NCI-H1694 (cell line): ENCODE results near the gene KRTAP5-4.
"Not testable (repeated sequence)": the region's sequence is repeated elsewhere in the genome, so short reads cannot be mapped to it uniquely, and the experiment has no call there.

Experiments used
- DNase-seq: peaks from one replicate; lab custom pipeline; 2025; lab: John Stamatoyannopoulos, UW

Gene KRTAP5-4

DNA sequence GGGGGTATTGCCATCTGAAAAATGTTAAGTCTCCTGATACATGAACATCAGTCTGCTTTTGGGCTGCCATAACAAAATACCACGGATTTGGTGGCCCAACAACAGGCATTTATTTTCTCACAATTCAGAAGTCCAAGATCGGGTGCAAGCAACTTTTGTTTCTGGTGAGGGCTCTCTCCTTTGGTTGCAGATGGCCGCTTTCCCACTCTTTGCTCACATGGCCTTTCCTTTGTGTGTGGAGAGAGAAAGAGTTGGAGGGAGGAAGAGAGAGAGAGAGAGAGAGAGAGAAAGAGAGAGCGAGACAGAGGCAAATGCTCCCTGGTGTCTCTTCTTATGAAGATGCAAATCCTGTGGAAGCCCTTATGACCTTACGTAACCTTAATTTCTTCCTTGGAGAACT, 21.3 kb downstream of the KRTAP5-4 start:
- DNase-seq: no peak

DNA sequence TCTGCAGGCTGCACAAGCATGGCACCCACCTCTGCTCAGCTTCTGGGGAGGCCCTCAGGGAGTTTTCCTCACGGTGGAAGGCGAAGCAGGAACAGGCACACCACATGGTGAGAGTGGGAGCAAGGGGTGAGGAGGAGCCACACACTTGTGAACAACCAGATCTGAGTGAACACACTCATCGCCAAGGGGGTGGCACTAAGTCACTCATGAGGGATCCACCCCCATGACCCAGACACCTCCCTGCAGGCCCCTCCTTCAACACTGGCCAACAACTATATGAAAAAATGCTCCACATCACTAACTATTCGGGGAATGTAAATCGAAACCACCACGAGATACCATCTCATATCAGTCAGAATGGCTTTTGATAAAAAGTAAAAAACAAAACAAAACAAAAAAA, 23.1 kb downstream of the KRTAP5-4 start:
- DNase-seq: no peak

DNA sequence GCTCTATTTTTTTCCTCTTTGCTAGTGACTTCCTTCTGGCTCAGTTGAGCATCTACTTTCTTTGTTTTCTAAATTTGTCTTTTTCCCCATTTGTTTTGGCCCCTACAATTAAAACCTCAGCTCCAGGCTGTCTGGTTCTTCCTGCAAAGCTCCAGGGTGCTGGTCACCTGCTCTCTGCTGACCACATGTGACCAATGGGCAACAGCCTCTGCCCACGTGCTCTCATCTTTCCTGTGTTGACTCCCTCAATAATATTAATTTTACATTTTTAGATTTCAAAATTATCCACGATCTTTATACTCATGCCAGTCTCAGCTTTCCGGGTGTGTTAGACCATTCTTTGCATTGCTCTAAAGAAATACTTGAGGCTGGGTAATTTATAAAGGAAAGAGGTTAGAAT, 23.5 kb downstream of the KRTAP5-4 start:
- not testable (repeated sequence) for DNase-seq

DNA sequence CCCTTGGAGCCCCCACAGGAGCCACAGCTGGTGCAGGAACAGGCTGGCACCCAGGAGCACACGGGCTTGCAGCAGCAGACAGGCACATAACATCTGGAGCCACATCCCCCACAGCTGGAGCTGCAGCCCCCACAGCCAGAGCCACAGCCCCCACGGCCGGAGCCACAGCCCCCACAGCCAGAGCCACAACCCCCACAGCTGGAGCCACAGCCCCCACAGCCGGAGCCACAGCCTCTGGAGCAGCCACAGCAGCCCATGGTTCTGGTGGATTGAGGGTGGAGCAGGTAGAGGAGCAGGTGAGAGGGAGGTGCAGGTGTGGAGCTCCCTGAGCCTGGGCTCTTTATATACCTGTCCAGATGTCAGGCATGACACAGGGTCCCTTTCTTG, 24.0 kb downstream of the KRTAP5-4 start, which contains the start of gene KRTAP5-2:
KRTAP5-2 (minus strand) TSS at position 301 of the 387 bp plus-strand sequence; CDS start at position 257, 44 bp downstream.
- DNase-seq: no peak

DNA sequence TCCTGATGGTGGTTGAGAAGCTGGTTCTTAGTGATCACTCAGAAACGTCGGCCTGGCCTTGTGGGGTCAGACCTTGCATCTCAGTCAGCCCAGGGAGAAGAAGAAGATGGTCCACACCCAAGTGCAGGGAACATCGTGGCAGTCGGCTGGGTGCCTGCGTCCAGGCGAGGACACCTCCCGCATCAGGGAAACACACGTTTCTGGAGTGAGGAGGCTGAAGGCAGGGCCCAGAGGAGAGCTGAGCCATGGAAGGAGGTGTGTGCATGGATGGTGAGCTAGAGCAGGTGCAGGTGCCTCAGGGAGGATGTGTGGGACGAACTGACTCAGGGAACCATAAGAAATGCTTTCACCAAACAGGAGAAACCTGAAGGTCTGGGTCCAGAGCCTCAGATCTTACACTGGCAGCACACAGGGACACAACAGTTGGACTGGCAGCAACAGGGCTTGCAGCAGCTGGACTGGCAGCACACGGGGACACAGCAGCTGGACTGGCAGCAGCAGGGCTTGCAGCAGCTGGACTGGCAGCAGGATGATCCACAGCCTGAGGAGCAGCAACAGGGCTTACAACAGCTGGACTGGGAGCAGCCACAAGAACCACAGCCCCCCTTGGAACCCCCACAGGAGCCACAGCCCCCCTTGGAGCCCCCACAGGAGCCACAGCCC, 24.5 kb downstream of the KRTAP5-4 start:
- no peak for DNase-seq

DNA sequence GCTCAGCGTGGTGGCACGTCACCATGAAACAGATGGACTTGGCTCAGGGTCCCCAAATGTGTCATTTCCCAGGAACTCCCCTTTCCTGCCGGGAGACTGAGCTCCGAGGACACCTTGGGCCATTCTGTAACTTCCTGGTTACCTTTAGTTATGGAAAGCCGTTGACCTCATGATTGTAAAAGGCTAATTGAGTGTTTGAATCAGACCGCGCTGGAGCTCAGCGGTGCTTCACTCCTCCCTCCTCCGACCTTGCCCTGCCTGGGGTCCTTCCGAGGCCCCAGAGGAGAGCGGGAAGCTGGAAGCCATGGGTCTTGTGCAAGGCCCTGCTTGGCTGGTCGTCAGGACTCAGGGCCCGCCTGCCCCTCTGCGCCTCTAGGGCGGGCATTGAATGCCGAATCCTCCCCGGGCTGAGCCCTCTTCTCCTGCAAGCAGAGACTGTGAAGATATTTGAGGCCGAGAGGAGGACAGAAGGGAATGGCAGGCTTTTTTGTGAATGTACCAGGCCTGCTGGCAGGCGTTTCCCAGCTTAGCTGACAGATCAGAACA, 25.3 kb downstream of the KRTAP5-4 start:
- not testable (repeated sequence) for DNase-seq

DNA sequence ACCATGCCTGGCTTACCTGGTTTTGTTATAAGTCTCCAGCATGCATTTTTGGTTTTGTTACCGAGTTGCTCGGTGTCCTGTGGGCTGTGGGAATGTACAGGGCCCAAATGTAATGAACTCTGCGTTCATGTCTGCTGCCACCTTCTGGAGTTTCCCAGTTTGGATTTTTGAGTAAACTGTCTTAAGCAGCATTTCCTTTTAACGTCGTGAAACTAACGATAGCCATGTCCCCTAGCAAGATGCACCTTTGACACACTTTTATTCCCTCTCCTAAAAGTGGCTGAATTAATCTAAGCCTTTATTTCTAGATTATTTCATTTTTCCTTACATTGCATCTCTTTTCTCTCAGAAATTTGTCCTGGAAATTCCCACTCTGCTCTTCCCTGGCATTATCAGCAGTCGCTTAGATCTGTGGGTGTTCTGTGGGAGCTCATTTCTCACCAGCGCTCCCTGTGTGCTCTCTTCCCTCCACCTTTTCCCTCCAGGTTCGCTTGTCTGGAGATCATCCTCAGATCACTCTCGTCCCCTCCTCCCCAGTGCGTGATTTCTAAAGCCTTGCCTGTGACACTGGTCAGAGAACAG, 25.9 kb downstream of the KRTAP5-4 start:
- DNase-seq: not testable (repeated sequence)

DNA sequence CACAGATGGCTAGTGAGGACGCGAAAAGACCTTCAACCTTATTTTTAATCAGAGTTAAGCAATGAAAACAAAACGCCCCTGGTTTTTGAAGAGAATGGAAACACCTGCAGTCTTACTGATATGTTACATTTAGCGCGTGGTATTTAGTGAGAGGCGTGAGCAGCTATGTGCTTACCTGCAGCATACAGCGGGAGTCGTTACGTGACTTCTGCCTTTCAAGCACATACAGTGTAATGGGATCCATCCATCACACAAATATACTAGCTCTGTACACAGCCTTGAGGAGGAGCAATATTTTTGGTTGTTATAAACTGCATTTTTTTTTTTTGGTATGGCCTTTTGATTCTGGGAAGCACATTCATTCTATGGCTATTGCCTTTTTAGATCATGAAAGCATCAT, 29.3 kb downstream of the KRTAP5-4 start:
- no peak for DNase-seq

DNA sequence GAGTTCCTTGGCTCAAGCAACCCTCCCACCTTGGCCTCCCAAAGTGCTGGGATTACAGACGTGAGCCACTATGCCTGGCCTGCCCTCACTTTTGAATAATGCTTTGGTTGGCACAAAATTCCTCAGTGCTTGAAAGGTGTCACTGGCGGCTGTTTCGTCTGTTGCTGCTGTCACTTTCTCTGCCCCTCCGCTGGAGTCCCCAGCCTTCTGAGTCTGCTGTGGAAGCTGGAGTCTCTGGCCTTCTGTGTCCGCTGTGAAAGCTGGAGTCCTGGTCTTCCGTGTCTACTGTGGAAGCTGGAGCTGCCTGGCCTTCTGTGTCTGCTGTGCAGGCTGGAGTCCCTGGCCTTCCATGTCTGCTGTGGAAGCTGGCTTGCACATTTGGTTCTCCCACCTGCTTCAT, 31.9 kb downstream of the KRTAP5-4 start:
- no peak for DNase-seq

DNA sequence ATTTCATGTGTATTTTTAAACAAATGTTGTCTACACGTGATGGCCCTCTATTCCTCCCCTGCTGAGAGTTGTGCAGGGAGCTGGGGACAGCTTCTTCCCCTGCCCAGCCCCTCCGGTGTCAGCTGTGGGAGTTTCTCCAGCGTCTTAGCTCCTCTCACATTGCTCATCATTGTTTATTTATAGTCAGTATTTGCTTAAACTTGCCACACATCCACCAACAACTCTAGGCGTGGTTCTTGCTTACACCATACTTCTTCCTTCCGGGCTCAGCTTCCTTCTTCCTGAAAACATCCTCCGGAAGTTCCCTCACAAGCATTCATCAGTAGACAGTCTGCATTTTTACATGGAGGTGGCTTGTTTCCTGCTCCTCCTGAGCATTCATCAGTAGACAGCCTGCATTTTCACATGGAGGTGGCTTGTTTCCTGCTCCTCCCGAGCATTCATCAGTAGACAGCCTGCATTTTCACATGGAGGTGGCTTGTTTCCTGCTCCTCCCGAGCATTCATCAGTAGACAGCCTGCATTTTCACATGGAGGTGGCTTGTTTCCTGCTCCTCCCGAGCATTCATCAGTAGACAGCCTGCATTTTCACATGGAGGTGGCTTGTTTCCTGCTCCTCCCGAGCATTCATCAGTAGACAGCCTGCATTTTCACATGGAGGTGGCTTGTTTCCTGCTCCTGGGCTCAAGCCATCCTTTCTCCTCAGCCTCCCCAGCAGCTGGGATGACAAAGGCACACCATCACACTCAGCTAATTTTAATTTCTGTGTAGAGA, 32.6 kb downstream of the KRTAP5-4 start:
- DNase-seq: not testable (repeated sequence)

DNA sequence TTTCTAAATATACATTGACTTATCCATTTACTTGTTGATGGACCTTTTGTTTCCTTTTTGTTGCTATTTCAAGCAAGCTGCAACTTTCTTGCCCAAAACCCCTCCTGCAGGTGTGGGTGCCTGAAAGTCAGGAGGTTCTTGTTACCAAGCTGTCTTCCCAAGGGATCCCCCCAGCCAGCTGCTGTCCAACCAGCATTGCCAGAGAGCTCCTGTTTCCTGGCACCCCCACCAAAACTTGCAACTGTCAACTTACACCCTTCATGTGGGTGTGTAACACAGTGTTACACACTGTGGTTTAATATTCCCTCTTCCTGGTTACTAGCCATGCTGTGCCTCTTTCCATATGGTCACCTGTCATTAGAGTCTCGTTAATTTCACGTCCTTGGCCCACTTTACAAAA, 35.2 kb downstream of the KRTAP5-4 start:
- no peak for DNase-seq

DNA sequence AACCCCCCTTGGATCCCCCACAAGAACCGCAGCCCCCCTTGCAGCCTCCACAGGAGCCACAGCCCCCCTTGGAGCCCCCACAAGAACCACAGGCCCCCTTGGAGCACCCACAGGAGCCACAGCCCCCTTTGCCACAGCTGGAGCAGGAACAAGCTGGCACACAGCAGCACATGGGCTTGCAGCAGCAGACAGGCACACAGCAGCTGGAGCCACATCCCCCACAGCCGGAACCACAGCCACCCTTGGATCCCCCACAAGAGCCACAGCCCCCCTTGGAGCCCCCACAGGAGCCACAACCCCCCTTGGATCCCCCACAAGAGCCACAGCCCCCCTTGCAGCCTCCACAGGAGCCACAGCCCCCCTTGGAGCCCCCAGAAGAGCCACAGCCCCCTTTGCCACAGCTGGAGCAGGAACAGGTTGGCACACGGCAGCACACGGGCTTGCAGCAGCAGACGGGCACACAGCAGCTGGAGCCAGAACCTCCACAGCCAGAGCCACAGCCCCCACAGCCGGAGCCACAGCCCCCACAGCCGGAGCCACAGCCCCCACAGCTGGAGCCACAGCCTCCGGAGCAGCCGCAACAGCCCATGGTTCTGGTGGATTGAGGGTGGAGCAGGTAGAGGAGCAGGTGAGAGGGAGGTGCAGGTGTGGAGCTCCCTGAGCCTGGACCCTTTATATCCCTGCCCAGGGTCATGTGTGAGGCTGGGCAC, 37.1 kb downstream of the KRTAP5-4 start, which contains the start of gene KRTAP5-1:
KRTAP5-1 (minus strand) TSS at position 623 of the 710 bp plus-strand sequence; CDS start at position 589, 34 bp downstream.
- not testable (repeated sequence) for DNase-seq

DNA sequence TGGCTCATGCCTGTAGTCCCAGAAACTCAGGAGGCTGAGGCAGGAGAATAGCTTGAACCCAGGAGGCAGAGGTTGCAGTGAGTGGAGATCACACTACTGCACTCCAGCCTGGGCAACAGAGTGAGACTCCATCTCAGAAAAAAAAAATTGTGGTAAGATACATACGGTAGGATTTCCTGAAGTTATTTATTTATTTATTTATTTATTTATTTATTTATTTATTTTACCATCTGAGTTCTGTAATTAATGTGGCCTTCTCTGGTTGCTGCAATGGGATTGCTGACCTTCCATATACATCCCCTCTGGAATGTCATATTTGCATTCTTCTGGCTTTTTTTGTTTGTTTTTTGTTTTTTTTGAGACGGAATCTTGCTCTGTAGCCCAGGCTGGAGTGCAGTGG, 39.0 kb downstream of the KRTAP5-4 start:
- DNase-seq: not testable (repeated sequence)

DNA sequence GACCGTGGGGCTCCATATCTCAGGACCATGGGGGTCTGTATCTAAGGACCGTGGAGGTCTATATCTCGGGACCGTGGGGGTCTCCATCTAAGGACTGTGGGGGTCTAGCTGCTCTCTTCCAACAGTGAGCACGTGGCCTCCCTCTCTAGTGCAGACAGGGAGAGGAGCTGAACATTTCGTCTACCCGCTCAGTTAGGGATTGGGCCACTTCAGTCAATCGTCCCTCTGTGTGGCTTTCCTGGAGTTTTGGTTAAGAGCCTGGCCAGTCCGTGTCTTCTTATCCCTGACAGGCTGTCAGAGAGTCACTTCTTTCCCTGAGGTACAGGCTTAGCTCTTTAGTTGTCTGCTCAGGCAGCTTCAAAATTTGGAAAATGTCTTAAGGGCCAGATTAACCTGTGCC, 40.0 kb downstream of the KRTAP5-4 start:
- DNase-seq: no peak

DNA sequence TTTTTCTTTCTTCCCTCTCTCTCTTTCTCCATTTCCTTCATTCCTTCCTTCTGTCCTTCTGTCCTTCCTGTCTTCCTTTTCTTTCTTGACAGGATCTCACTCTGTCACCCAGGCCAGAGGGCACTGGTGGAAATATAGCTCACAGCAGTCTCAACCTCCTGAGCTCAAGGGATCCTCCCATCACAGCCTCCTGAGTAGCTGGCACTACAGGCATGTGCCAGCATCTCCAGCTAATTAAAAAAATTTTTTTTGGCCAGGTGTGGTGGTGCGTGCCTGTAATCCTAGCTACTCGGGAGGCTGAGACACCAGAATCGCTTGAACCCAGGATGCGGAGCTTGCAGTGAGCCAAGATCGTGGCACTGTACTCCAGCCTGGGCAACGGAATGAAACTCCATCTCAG, 45.1 kb downstream of the KRTAP5-4 start:
- no peak for DNase-seq

DNA sequence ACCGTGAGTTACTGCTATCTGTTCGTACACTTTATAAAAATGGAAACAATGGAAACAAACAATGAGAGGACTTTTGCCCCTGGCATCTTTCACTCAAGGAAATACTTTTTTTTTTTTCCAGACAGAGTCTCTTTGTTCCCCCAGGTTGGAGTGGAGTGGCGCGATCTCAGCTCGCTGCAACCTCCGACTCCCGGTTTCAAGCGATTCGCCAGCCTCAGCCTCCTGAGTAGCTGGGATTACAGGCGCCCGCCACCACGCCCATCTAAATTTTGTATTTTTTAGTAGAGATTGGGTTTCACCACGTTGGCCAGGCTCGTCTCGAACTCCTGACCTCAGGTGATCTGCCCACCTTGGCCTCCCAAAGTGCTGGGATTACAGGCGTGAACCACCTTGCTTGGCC, 46.2 kb downstream of the KRTAP5-4 start:
- DNase-seq: not testable (repeated sequence)

DNA sequence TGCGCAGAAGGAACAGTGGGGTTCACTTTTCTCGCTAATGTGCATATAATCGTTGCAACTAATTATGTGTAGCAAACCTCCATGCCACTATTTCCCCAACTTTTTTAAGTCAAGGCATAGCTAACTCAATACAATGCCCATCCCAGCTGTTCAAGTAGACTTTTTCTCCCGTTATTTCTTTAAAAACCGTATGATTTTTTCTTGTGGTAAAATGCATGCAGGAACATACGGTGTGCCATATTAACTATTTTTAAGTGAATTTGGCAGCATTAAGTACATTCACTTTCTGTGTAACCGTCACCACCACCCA, 47.0 kb downstream of the KRTAP5-4 start:
- no peak for DNase-seq

DNA sequence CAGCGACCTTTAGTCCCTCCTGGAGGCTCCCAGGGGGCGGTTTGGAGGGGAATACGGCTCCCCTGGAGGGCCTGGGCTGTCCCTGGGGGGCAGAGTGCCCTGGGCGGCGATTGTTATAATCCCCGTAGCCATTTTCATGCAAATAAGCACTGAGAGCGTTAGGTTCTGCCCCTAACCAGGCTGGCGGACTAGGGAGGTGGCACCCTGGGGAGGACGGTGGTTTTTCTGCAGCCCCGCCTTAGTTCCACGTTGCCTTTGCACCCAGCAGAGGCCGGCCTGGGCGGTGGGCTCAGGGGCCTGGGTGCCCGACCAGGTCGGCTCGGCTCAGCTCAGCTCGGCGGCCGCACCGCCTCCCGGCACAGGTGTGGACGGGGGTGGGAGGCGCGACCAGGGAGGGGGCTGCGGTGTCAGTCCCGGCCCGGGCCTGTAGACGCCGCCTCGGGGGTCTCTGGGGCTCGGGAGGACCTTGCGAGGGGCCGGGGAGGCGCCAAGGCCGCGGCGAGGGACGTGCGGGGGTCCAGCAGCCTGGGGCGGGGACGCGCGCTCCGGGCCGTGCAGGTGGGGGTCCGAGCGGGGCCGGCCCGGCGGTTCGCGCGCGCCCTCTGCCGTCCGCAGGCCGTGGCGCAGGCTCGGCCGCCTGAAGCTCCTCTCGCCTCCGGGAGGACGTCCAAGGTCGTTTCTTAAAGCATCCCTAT, 47.6 kb downstream of the KRTAP5-4 start:
- peak; percentile 21 for DNase-seq

DNA sequence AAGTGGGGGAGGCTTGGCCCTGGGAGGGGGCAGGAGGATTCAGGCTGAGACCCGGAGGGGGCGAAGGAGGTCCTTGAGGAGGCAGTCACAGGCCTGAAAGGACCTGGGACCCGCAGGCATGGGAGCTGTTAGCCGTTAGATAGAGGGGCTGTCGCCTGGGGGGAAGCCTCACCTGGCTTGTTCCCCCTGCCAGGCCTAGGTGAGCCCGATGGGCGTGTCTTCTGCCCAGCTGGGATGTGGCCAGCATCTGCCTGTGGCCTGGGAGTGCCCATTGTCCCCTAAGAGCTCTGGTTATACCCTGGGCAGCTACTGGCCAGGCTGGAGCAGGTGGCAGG, 48.1 kb downstream of the KRTAP5-4 start:
- DNase-seq: no peak

DNA sequence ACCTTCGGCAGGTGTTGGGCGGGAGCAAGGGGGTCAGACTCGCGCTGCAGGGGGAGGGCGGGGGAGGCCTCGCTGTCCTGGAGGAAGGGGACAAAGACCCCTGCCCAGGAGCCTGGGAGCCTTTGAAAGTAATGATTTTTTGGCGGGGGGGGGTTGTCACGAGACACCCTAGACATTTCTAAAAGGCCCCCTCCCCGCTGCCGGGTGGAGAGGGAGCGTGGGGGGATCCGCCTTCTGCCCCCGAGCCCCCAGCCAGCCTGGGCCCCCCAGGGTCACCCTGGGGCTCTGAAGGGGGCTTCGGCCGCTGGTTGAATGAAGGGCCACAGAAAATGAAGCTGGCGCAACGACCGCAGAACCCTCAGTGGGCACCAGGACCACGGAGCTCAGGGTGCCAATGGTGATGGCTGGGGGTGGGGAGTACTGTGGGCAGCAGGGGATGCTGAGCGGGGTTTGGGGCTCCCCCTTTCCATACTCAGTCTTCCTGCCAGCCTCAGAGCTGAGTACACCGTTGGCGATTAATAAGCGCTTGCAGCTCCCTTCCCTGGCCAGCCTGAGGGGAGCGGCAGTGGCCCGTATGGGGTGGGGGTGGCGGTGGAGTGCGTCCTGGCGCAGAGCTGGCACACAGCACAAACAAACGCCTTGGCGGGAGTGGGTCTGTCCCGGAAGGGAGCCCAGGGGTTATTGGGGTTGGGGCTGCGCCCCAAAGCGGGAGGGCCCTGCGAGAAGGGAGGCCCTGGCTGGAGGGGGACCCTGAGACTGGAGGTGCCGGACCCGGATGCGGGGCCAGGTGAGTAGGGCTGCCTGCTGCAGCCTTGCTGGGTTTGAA, 48.6 kb downstream of the KRTAP5-4 start:
- DNase-seq: no peak
